Ecto neural progenitor cell (in vitro differentiated cells): Measurements from ENCODE around the gene S100A7A.
"Not testable (repeated sequence)": the region's sequence is repeated elsewhere in the genome, so short reads cannot be mapped to it uniquely, and the experiment has no call there.

Source experiments
- DNase-seq: peaks from one replicate; pipeline ENCODE4 v3.0.0-alpha.2; 2018; ENCODE audit warnings: low spot score

The S100A7A gene

DNA sequence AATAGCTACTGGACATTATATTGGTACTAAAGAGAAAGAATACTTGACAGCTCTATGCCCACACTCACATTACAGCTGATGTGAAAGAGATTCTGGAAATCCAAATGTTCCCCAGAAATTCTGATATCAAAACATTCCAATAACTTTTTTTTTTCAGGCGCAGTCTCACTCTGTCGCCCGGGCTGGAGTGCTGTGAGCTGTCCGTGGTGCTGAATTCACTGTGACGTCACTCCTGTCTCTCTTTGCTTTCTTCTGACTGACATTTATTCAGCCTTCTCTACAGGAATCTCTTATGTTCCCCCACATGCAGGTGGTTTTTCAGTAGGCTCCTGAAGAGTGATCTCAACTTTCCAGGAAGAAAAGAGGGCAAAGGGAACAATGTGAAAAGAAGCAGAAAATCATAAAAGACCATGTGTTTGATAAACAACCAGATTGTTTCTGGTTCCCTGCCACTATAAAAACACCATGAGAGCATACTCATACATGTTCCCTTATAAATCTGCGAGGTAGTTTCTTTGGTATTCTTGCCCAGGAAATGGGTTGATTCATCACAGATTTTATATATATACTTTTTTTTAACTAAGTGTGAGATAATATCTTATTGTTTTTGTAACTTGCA is 6.2 kb downstream of the S100A7A start:
- peak; percentile 83 for DNase-seq

DNA sequence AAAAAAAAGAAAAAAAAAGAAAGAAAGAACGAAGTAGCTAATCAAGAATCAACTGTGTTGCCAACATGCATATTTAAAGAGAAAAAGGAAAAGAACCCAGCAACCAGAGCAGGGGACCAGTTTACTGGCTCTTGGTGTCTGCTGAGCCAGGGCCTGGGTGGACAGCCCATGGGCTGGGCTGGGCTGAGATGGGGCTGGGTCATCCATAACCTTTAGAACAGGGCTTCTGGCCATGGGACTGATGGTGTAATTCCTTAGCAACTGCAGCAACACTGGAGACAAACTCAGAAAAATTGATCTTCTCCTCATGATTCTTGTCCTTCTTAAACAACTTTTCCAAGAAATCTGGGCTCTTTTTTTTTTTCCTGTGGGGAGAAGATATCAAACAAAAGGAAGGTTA is 10.5 kb downstream of the S100A7A start:
- DNase-seq = no peak

DNA sequence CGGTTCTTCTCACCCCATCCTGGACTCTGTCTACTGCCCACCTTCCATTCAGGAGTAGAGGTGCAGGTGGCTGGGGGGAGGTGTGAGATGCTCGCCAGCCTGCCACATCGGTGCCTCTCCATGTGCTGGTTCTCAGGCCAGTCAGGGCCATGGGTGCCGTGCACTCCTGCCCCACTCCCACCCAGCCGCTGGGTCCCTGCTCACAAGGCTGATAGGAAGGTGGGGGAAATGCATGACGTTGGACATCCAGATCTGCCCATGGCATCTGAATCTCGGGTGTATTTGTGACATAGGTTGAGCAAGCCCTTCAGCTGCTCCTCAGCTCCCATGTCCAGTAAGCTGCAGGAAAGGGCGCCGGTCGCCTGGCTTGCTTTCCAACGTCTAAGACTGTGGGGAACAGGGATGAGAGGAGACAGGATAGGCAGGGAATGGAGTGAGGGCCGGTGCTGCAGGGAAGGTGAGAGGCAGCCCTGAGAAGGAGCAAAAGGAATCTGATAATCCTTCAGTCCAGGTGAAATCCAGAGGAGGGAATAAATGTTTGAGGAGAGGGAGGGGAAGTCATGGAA is 11.8 kb downstream of the S100A7A start:
- DNase-seq = peak; percentile 29

DNA sequence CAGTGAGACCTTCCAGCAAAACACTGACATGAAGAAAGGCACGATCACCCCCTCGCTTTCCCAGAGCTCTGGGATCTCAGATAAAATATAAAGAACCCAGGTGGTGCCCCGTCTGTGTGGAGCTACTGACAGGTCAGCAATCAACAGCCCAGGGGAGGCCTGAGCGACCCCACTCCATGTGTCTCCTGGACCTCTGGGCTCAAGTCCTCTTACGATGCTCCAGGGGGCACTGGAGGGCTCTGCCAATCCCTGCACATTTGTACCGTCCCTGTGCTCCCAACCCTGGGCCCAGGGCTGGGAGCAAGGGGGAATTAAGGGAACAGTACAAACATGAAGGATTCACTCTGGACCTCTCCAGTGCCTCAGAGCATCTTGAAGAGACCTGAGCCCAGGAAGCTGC is 12.5 kb downstream of the S100A7A start:
- peak; percentile 46 for DNase-seq

DNA sequence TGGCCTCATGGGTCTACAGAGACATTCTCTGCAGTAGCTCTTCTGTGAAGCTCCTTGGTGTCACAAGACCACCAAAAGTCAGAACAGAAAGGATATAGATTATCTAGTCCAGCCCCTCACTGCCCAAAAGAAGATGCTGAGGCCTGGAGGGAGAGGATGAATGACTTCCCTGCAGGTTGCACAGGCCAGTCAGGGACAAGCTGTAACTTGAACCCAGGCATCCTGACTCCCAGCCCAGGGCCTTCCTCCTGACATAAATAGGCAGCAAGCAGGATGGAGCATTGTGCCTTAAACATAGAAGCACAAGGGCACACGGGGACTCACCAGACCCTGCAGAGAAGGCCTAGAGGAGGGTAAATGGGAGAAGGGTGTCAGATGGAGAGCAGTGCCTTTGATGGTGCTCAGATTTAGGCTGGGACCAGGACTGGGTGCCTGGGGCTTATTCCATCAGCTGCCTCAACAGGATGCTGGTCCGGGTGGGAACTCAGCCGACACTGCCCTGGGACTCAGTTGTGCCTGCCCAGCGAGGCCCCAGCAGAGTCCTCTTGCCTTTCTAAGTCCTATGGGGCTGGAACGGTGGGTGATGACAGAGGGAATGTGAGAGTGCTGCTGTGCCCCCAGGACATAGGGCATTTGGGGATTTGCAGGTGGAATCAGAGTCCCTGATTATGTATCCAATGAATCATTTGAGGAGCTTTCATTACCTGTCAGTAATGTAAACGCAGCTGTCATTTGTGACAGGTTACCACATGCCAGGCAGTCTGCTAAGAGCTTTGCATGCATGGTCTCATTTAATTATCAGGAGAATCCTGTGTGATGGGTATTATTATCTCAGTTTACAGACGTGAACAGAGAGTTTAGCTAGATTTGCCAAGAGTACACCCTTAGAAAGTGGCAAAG is 13.2 kb downstream of the S100A7A start:
- peak; percentile 25 for DNase-seq

DNA sequence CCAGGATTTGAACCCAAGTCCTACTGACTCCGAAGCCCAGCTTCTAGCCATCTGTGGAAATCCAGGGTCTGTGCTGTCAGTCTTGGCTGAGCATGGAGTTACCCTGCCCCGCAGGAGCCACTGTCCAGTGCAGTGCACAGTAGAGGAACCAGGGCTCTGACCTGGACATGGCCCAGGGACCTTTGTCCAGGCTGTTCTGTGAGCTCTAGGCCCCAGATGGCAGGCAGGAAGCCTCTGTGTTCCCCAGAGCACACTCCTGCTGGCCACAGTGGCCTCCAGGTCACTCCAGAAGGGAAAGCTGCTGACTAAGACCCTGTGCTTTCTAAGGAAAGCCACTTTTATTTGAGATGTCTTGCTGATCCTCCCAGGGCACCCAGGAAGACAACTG is 13.8 kb downstream of the S100A7A start:
- DNase-seq = no peak

DNA sequence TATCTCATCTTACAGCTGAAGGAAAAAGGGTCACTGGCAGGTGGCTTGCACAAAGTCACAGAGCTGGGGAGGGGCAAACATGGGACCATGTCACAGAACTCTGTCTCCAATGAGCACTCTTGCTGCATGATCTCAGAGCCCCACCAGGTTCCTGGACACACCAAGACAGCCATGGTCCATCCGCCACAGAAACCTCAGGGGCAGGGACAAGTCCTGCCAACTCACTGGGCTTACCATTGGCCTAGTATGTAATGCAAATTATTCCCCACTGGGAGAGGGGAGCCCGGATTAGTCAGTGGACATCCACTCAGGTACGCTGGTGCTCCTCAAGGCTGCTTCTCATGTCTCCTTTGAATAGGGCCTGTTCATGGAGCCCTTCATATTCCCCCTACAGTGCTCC is 14.2 kb downstream of the S100A7A start:
- no peak for DNase-seq

DNA sequence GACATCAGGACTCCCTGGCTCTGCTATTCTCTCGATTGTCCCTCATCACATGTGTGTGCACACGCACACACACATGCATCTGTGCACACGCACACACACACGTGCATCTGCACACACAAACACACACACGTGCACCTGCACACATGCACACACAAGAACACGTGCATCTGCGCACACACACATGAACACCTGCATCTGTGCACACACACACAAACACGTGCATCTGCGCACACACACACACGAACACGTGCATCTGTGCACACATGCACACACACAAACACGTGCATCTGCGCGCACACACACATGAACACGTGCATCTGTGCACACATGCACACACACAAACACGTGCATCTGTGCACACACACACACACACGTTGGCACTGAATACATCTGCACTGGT is 14.7 kb downstream of the S100A7A start:
- peak; percentile 24 for DNase-seq

DNA sequence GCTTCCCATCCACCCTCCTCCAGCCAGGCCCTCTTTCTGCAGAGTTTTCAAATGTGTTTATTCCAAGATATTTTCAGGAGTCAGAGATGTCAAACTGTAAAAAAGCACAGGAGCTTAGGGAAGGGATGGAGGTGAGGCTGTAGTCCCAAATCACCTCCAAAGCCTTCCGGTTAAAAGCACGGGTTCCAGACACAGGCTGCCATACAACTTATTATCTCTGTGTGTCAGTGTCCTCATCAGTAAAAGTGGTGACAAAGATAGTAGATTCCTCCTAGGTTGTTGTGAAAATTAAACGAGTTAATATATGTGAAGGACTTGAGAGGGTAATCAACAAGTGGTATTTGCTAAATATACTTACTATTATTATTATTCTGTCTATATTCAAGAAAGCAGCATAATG is 15.1 kb downstream of the S100A7A start:
- no peak for DNase-seq

DNA sequence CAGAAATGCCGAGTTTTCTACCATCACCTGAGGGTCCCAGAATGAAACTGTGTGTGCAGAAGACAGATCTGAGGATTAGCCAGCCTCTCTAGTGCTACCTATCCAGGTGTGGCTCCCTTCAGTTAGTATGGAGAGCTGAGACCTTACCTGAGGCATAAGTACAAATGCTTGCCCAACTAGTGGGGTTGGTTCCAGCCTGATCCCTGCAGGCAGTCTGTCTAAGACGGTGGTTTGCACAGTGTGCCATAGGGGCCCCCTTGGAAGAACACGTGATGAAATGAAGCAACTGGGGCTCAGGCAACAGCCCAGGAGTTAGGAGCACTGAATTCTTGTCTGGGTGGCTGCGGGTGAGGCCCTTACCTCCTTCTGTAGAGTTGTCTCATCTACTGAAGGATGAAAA is 15.6 kb downstream of the S100A7A start:
- no peak for DNase-seq

DNA sequence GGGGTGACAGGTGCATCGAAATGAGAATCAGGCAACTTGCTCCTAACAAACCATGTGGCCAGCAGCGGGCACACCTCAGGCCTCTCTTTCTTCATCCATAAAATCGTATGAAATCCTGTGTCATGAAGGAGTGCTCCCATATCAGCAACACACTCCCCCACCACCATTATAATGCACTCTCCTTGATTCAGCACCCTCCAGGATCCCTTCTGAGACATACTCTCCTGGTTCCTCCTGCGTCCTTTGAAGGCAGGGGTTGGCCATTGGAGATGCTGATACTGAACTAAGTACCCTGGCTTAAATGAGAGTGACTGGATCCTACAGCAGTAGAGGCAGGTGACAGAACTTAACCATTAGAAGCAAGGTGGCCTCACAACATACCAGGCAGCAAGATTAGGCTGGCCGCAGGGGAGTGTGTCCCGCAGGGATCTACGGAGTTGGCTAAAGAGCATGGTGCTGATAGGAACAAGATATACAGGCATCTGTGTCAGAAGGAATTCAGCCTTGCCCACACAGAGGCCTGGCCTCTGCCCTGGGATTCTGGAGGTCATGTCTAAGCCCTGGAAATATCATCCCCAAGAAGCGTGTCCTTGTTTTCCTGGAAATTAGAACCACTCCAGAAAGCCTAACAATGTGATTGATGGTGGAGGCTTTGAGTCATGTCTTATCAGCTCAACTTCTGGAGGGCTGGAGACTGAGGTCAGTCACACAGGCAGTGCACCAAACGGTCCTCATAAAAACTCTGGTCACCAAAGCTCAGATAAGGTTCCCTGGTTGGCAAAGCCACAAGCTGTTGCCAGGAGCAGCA is 16.8 kb downstream of the S100A7A start:
- peak; percentile 14 for DNase-seq

DNA sequence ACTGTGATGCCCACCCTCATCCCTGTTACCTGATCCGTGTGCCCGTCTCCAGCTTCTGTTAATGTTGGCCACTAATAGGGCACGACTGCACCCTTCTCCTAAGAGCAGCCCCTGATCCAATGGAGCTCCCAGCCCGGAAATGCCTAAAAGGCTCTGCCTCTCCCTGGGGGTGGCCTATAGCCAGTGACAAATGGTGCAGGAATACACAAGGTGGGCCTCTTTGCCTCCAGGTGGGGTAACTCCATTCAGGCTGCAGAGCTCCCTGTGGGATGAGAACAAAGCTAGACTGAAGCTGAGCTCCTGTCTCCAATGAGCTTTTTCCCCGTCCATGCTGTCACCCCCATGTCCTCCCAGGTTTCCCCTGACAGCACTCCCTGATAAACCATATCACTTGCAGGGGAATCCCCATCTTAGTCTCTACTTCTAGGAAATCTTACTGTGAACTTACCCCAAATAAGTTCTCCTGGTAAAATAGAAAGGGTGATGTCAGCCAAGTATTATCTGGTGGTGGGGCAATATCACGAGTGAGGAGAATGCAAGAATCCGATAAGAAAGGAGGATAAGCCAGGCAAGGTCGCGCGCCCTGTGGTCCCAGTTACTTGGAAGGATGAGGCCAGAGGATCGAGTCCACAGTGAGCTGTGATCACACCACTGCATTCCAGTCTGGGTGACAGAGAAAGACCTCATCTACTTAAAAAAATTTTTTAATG is 18.6 kb downstream of the S100A7A start:
- peak; percentile 15 for DNase-seq

DNA sequence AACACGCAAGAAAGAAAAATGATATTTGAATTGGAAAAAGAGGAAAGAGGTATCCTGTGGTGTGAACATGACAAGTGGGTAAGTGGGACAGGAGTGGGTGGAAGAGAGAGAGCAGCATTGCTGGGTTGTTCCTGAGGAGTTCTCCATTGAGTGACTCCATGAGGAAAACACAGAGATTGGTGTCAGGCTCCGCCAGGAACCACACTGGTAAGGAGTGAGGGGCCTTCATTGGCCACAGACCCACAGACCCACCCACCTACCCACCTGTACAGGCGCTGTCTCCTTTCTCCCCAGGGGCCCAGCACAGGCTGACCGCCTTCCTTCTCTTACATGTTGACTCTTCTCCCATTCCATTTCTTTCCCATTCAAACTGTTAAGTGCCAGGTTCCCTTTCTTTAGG is 20.9 kb downstream of the S100A7A start:
- no peak for DNase-seq

DNA sequence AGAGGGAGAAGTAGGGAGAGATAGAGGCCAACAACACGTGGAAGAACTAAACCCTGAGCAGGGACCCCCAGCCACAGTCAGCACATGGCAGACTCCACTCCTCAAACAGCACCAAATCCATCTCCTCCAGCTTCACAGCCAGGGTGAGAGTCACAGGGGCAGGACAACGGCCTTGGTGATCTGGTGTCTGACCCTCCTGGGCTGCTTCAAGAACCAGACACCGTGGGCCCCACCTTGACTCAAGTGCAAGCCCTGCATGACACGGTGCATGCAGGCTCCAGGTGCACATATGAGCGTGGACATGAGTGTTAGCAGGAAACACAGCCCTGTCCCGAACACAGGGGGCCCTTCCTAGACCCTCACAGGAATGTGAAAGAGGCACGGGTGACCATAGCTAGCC is 22.3 kb downstream of the S100A7A start:
- no peak for DNase-seq

DNA sequence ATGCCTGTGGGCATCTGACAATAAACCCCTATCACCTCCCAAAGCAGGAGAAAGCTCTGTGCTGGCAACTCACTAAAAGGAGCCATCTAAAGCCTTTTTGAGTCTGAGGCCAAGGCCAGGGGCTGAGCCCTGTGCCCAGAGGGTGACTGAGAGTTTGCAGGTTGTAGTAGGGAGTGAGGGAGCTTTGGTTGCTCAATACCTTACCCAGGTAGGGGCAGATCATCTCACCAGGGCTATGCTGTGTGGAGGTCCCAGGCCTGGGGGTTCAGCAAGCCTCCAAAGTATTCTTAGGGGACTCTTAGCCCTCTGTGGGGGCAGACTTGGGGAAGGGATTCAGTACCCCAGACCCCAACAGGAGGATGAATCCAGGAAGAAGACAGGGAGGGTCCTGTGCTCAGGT is 23.0 kb downstream of the S100A7A start:
- no peak for DNase-seq

DNA sequence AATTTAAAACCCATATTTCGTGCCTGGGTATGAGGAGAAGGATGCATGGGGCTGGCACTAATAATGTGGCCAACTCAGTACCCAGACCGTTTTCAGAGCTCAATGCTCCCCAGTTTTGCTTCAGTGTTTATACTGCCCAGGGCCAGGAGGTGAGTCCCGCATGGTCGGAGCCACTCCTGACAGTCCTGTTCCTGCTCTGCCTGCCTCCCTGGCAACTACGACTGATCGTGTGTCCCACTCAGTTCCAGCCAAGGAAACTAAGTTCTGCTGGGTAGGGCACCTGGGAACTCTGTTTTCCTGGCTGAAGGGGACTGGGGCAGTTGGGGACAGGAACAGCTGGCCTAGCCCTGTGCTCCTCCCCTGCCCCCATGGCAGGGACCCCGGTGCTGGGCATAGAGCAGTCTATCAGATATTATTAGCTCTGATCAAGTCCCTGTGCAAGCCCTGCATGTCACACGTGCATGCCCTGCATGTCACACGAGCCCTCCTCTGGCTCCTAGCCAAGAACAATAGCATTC is 25.0 kb downstream of the S100A7A start:
- DNase-seq = no peak

DNA sequence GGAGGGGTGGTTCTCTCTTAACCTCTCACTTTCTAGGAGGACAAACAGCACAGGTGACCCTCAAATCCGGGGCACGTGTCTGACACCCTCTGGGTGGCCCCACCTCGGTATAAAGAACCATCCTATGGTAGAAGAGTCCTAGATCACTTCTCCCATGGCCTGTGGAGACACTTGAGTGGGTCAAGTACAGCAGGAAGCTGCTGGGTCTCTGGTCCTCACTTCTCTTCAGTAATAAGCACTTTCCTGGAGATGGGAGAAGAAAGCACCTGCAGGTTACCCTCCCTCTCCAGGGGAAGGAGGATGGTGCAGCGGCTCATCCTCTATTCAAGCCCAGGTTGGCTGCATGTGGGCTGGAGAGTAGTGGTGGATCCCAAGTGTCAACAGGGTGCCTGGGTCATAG is 27.2 kb downstream of the S100A7A start:
- DNase-seq = no peak

DNA sequence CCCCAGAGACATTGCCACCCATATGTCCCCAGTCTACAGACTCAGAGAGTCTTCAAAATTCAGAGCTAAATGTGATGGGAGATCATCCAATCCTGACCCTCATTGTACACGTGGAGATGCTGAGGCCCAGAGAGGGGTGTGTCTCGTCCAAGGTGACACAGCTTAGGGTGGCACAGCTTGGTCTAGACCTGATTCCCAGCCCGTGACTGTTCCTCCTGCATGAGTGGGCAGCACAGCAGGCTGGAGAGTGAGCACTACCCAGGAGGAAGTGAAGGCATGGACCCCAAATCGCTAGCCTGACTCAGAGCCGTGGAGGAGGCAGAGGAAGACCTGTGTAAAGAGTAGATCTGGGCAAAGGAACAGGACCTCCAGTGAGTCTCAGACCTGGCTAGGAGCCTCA is 27.8 kb downstream of the S100A7A start:
- DNase-seq = no peak

DNA sequence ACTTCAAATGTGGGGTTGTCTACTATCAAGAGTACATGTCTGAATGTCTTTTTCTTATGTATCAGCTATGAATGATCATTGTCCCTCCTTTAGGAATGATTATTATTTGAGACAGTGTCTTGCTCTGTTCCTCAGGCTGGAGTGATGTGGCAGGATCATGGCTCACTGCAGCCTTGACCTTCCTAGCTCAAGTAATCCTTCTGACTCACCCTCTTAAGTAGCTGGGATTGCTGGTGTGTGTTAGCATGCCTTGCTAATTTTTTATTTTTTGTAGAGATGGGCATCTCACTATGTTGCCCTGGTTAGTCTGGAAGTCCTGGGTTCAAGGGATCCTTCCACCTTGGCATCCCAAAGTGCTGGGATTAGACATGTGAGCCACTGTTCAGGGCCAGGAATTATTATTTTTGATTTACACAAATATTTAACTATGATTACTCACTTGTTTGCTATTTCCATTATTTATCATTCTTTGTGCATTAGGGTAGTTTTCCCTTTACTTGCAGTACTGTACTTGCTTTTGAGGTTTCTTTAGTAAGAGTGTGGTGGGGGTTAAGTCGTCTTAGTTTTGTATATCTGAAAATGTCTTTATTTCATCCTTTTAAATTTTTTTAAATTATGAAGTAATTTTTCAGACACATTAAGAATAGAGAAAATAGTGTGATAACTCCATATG is 31.3 kb downstream of the S100A7A start:
- DNase-seq = no peak

DNA sequence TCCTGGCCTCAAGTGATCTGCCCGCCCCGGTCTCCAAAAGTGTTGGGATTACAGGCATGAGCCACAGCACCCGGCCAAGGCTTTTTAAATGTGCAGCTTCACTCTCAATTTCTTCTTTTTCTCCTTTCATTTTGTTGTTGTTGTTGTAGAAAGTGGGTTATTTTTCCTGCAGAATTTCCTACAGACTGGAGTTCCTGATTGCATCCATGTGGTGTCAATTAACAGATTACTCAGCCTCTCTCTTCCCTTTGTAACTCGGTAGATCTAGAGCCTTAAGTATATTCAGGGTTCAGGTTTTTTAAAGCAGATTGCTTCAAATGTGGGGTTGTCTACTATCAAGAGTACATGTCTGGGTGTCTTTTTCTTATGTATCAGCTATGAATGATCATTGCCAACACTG is 32.5 kb downstream of the S100A7A start:
- DNase-seq = not testable (repeated sequence)

DNA sequence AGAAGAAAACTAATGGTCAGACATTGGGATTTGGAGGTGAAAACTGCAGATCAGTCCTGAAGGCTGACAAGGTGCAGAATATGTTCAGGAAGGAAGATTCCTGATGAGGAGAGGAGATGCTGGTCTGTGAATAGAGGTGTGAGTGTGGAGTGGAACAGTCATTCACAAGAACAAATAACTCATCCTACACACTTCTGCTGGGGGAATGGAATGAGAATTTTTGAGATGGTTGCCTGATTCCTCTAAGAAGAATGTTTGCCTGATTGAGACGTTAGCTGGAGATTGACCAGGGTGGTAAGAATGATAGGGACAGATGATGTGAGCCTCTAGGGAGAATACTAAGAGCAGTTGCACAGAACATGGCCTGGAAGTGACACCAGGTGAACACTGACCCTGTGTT is 40.1 kb downstream of the S100A7A start:
- DNase-seq = no peak
